COLO668 (cell line): ENCODE results near the gene SETD3.

ENCODE experiments used
- DNase-seq: peaks from one replicate; lab custom pipeline; 2025; ENCODE audit not compliant: unreplicated experiment; lab: John Stamatoyannopoulos, UW

Gene SETD3

GRCh38 chr14:99479906-99480869 is at the start of gene SETD3:
TSS of gene SETD3 (minus strand) at chr14:99480859. CDS start at chr14:99465805, 15,054 bp downstream.
- DNase-seq, result peak; percentile 53

- DNase-seq, result no peak
These were observed 49.2 kb upstream of the SETD3 start for GRCh38 chr14:99529899-99530298.

GRCh38 chr14:99527427-99528076 is 46.9 kb upstream of the SETD3 start:
- no peak for DNase-seq

GRCh38 chr14:99527026-99527425 is 46.4 kb upstream of the SETD3 start:
- no peak for DNase-seq

GRCh38 chr14:99525699-99526080 is 45.0 kb upstream of the SETD3 start:
- DNase-seq, result no peak

- DNase-seq, result no peak
These were observed 44.4 kb upstream of the SETD3 start for GRCh38 chr14:99524804-99525698.

- no peak for DNase-seq
These were observed 43.5 kb upstream of the SETD3 start for GRCh38 chr14:99524091-99524661.

- no peak for DNase-seq
These were observed 43.0 kb upstream of the SETD3 start for GRCh38 chr14:99523704-99524055.

- DNase-seq, result no peak
These were observed 42.5 kb upstream of the SETD3 start for GRCh38 chr14:99522934-99523703.

GRCh38 chr14:99522457-99522891 is 41.8 kb upstream of the SETD3 start:
- DNase-seq, result peak; percentile 72

GRCh38 chr14:99522025-99522401 is 41.4 kb upstream of the SETD3 start:
- DNase-seq, result no peak

- DNase-seq, result no peak
These were observed 40.7 kb upstream of the SETD3 start for GRCh38 chr14:99521176-99522024.

- DNase-seq, result no peak
These were observed 40.0 kb upstream of the SETD3 start for GRCh38 chr14:99520571-99521081.

GRCh38 chr14:99519931-99520421 is 39.3 kb upstream of the SETD3 start:
- no peak for DNase-seq

- DNase-seq, result no peak
These were observed 38.8 kb upstream of the SETD3 start for GRCh38 chr14:99519347-99519881.

- peak; percentile 80 for DNase-seq
These were observed 38.0 kb upstream of the SETD3 start for GRCh38 chr14:99518441-99519346.

- DNase-seq, result no peak
These were observed 37.2 kb upstream of the SETD3 start for GRCh38 chr14:99517643-99518381.
